IMR-90 (cell line): Measurements from ENCODE around the gene A1BG. TPM values are rescaled to one million over a fixed set of nuclear protein-coding genes. Genes with fewer than 3 reads are reported as not detected.

Source experiments
- ATAC-seq: fragments of 200-7000 bp; cut with Tn5 transposase; 2 replicates; pipeline ENCODE4 v1.9.1; 2020; ENCODE audit warnings: low read depth, mild to moderate bottlenecking, moderate library complexity
- BruUV-seq: library from RNA; stranded (reverse); fragments of 400-500 nt; replicated peaks from 2 replicates; lab custom pipeline; 2021; lab: Mats Ljungman, UMichigan
- CTCF ChIA-PET: fragments of 300-600 bp; formaldehyde crosslinking; extraction: SDS; loops from one replicate; lab custom pipeline; 2021; ENCODE audit warnings: antibody characterized with exemption; lab: Yijun Ruan, JAX
- POLR2A ChIA-PET: fragments of 300-600 bp; sonication (Branson Sonifier 250); formaldehyde crosslinking; loops from one replicate; lab custom pipeline; 2022; ENCODE audit warnings: antibody characterized with exemption; ENCODE audit not compliant: unreplicated experiment; lab: Charles Lee
- DNase-seq: peaks from one replicate; pipeline ENCODE4 v3.0.0; 2013
- H2AFZ ChIP-seq: replicated peaks from 2 replicates; pipeline ENCODE3; 2013; ENCODE audit warnings: low read length, mild to moderate bottlenecking; ENCODE audit not compliant: poor library complexity
- H2AK5ac ChIP-seq: 2 replicates; pipeline ENCODE4 v1.6.1; 2013; ENCODE audit warnings: low read depth, low read length, inconsistent platforms
- H2AK9ac ChIP-seq: replicated peaks from 2 replicates; pipeline ENCODE3; 2013; ENCODE audit warnings: mild to moderate bottlenecking, low read depth, low read length, moderate library complexity; ENCODE audit not compliant: poor library complexity
- H2BK120ac ChIP-seq: 2 replicates; pipeline ENCODE4 v1.6.1; 2013; ENCODE audit warnings: low read depth, low read length, inconsistent platforms
- H2BK15ac ChIP-seq: 3 replicates; pipeline ENCODE4 v1.6.1; 2013; ENCODE audit warnings: low read depth, low read length, inconsistent platforms
- H2BK20ac ChIP-seq: 2 replicates; pipeline ENCODE4 v1.6.1; 2013; ENCODE audit warnings: low read depth, mild to moderate bottlenecking, inconsistent platforms, low read length, moderate library complexity
- H2BK5ac ChIP-seq: 2 replicates; pipeline ENCODE4 v1.6.1; 2013; ENCODE audit warnings: mild to moderate bottlenecking, low read depth, low read length, inconsistent platforms; ENCODE audit not compliant: poor library complexity, severe bottlenecking
- H3K14ac ChIP-seq: replicated peaks from 2 replicates; pipeline ENCODE4 v1.6.1; 2013; ENCODE audit warnings: low read depth, low read length, inconsistent platforms
- H3K18ac ChIP-seq: 2 replicates; pipeline ENCODE4 v1.6.1; 2013; ENCODE audit warnings: low read depth, low read length, control low read depth
- H3K23ac ChIP-seq: 2 replicates; pipeline ENCODE4 v1.6.1; 2013; ENCODE audit warnings: low read depth, low read length, inconsistent platforms
- H3K27ac ChIP-seq: 2 replicates; pipeline ENCODE4 v1.5.1; 2013; ENCODE audit warnings: mild to moderate bottlenecking, control low read depth, low read length; ENCODE audit not compliant: insufficient read depth
- H3K27me3 ChIP-seq: 2 replicates; pipeline ENCODE4 v1.6.1; 2013; ENCODE audit warnings: low read length; ENCODE audit not compliant: control insufficient read depth, insufficient read depth
- H3K36me3 ChIP-seq: 2 replicates; pipeline ENCODE4 v1.6.1; 2013; ENCODE audit warnings: low read length, mixed read lengths; ENCODE audit not compliant: control insufficient read depth, insufficient read depth
- H3K4ac ChIP-seq: 2 replicates; pipeline ENCODE4 v1.6.1; 2013; ENCODE audit warnings: low read depth, low read length, inconsistent platforms
- H3K4me1 ChIP-seq: 2 replicates; pipeline ENCODE4 v1.6.1; 2013; ENCODE audit warnings: low read length, mixed read lengths; ENCODE audit not compliant: control insufficient read depth, insufficient read depth
- H3K4me2 ChIP-seq: 2 replicates; pipeline ENCODE4 v1.6.1; 2013; ENCODE audit warnings: low read depth, mild to moderate bottlenecking, control low read depth, low read length, moderate library complexity
- H3K4me3 ChIP-seq: 2 replicates; pipeline ENCODE4 v1.5.1; 2013; ENCODE audit warnings: low read depth, mild to moderate bottlenecking, control low read depth, low read length, moderate library complexity; ENCODE audit not compliant: insufficient read depth
- H3K56ac ChIP-seq: 2 replicates; pipeline ENCODE4 v1.6.1; 2013; ENCODE audit warnings: low read length, inconsistent platforms; ENCODE audit not compliant: insufficient read depth; ENCODE audit errors: extremely low read depth
- H3K79me1 ChIP-seq, 2 experiments: 2 replicates each; pipeline ENCODE4 v1.6.1; 2013; ENCODE audit warnings: low read length in 2 of 2, inconsistent platforms in 1 of 2, low read depth in 1 of 2
- H3K9ac ChIP-seq: 2 replicates; pipeline ENCODE4 v1.6.1; 2013; ENCODE audit warnings: low read depth, low read length, control low read depth
- H3K9me1 ChIP-seq: 2 replicates; pipeline ENCODE4 v1.6.1; 2013; ENCODE audit warnings: low read length, inconsistent platforms; ENCODE audit not compliant: insufficient read depth
- H3K9me3 ChIP-seq: 2 replicates; pipeline ENCODE4 v1.6.1; 2013; ENCODE audit warnings: low read length; ENCODE audit not compliant: control insufficient read depth, insufficient read depth
- H4K20me1 ChIP-seq: 2 replicates; pipeline ENCODE4 v1.6.1; 2013; ENCODE audit warnings: low read length, inconsistent platforms; ENCODE audit not compliant: insufficient read depth
- H4K5ac ChIP-seq: 2 replicates; pipeline ENCODE4 v1.6.1; 2013; ENCODE audit warnings: mild to moderate bottlenecking, low read depth, low read length, control low read depth
- H4K8ac ChIP-seq, 2 experiments: 2 replicates each; pipeline ENCODE4 v1.6.1; 2013; ENCODE audit warnings: low read depth in 2 of 2, low read length in 2 of 2, control low read depth in 1 of 2, inconsistent platforms in 1 of 2
- H4K91ac ChIP-seq: 2 replicates; pipeline ENCODE4 v1.6.1; 2013; ENCODE audit warnings: low read depth, low read length, inconsistent platforms; ENCODE audit not compliant: insufficient read depth
- BHLHE40 ChIP-seq: fragments of 150-350 bp; IDR thresholded peaks from 2 replicates; pipeline ENCODE4 v1.6.1; 2016; ENCODE audit warnings: mild to moderate bottlenecking, low read depth, low read length
- CEBPB ChIP-seq: IDR thresholded peaks from 2 replicates; pipeline ENCODE4 v1.6.1; 2012; ENCODE audit warnings: low read depth, low read length, improper control_type of control experiment
- CHD1 ChIP-seq: IDR thresholded peaks from 2 replicates; pipeline ENCODE4 v1.6.1; 2012; ENCODE audit warnings: low read depth, low read length, improper control_type of control experiment
- CTCF ChIP-seq: conservative IDR thresholded peaks from 2 replicates; pipeline ENCODE4 v1.5.1; 2012; ENCODE audit warnings: mild to moderate bottlenecking, low read depth, low read length, improper control_type of control experiment
- ELK1 ChIP-seq: fragments of 150-350 bp; IDR thresholded peaks from 2 replicates; pipeline ENCODE4 v1.6.1; 2016; ENCODE audit warnings: low read depth, mild to moderate bottlenecking, low read length, moderate library complexity, borderline replicate concordance
- FOS ChIP-seq: fragments of 150-350 bp; IDR thresholded peaks from 2 replicates; pipeline ENCODE4 v1.6.1; 2016; ENCODE audit warnings: low read depth, low read length
- MAFK ChIP-seq: IDR thresholded peaks from 2 replicates; pipeline ENCODE4 v1.6.1; 2012; ENCODE audit warnings: low read depth, low read length, improper control_type of control experiment
- MAZ ChIP-seq: IDR thresholded peaks from 2 replicates; pipeline ENCODE4 v1.6.1; 2012; ENCODE audit warnings: low read depth, mild to moderate bottlenecking, low read length, improper control_type of control experiment, moderate library complexity, borderline replicate concordance
- MXI1 ChIP-seq: IDR thresholded peaks from 2 replicates; pipeline ENCODE4 v1.6.1; 2012; ENCODE audit warnings: low read depth, mild to moderate bottlenecking, low read length, moderate library complexity, borderline replicate concordance
- NFE2L2 ChIP-seq: fragments of 150-350 bp; IDR thresholded peaks from 2 replicates; pipeline ENCODE4 v1.6.1; 2016; ENCODE audit warnings: low read depth, mild to moderate bottlenecking, low read length
- POLR2A ChIP-seq: IDR thresholded peaks from 2 replicates; pipeline ENCODE4 v1.6.1; 2012; ENCODE audit warnings: mild to moderate bottlenecking, low read depth, low read length
- RAD21 ChIP-seq: IDR thresholded peaks from 2 replicates; pipeline ENCODE4 v1.6.1; 2012; ENCODE audit warnings: low read length, improper control_type of control experiment
- RCOR1 ChIP-seq: IDR thresholded peaks from 2 replicates; pipeline ENCODE4 v1.6.1; 2012; ENCODE audit warnings: mild to moderate bottlenecking, low read length, improper control_type of control experiment; ENCODE audit not compliant: insufficient replicate concordance
- RFX5 ChIP-seq: IDR thresholded peaks from 2 replicates; pipeline ENCODE4 v1.8.0; 2012; ENCODE audit warnings: low read depth, mild to moderate bottlenecking, low read length, moderate library complexity
- SMC3 ChIP-seq: fragments of 150-350 bp; IDR thresholded peaks from 2 replicates; pipeline ENCODE4 v1.6.1; 2016; ENCODE audit warnings: low read depth, mild to moderate bottlenecking, antibody characterized with exemption, low read length, moderate library complexity
- USF2 ChIP-seq: fragments of 150-350 bp; IDR thresholded peaks from 2 replicates; pipeline ENCODE4 v1.6.1; 2017; ENCODE audit warnings: mild to moderate bottlenecking, antibody characterized with exemption, low read length, low read depth
- WGBS, 2 experiments: methylation state at CpG; one replicate each; pipeline versions ENCODE4 v1.1.5 to v1.1.7; 2013; ENCODE audit warnings: missing lambda C conversion rate in 2 of 2; ENCODE audit not compliant: insufficient read length in 1 of 2; ENCODE audit errors: extremely low coverage in 2 of 2; 5-methylcytosine and 5-hydroxymethylcytosine counted together
- dilution Hi-C: fragments of 300-500 bp; cut with HindIII; formaldehyde crosslinking; loops from one replicate; pipeline ENCODE4 v1.14.3; 2018; ENCODE audit warnings: low sequenced_read_pairs; ENCODE audit not compliant: unreplicated experiment
- in situ Hi-C: fragments of 300-500 bp; cut with MboI; formaldehyde crosslinking; loops from 3 replicates; pipeline ENCODE4 v1.14.3; 2019; ENCODE audit warnings: low sequenced_read_pairs, inconsistent platforms, mixed read lengths
- intact Hi-C: fragments of 100-400 bp; cut with micrococcal nuclease; formaldehyde crosslinking; loops from 2 replicates; pipeline ENCODE4 v1.10.0; 2022
- polyA plus RNA-seq, 3 experiments: library from polyadenylated mRNA; depleted of rRNA; stranded (reverse); fragments of >200 nt; gene quantifications; 2 replicates each; pipeline ENCODE4 v1.2.3, GENCODE V29; 2012; ENCODE audit warnings: low replicate concordance in 1 of 3
- total RNA-seq: library from RNA; depleted of rRNA; stranded (reverse); fragments of >200 nt; gene quantifications from 2 replicates; pipeline ENCODE4 v1.2.3, GENCODE V29; 2012

Gene A1BG
- total and polyA plus RNA-seq, 2 of the 4 experiments (the other 2 are of a cell fraction): 4.5 to 54.5 TPM

- H4K8ac ChIP-seq: no peak overlapping the region
- H3K23ac ChIP-seq: no peak overlapping the region
- H3K36me3 ChIP-seq: peaks cover 4% of the 10 kb centered on the region
- ATAC-seq (no peak), DNase-seq (no peak)
- intact Hi-C loops (no loop called here), in situ Hi-C loops (no loop called here), dilution Hi-C loops (no loop called here)
- ChIA-PET CTCF (no interaction called here), POLR2A (no interaction called here)
- H3K4me3 ChIP-seq: no peak overlapping the region
- no peak overlapping the region for H2BK5ac ChIP-seq
- no peaks in the 10 kb centered on the region for H3K27me3 ChIP-seq
- H3K14ac ChIP-seq: no peak overlapping the region
- no peak overlapping the region for H3K18ac ChIP-seq
- H3K9me3 ChIP-seq: no peaks in the 10 kb centered on the region
- H3K79me1 ChIP-seq: peaks cover 0 to 11% of the 10 kb centered on the region in 2 experiments; a peak in 2 of 4 replicates
- no peak overlapping the region for H2AK5ac ChIP-seq
- H2AFZ ChIP-seq: no peak overlapping the region
- H3K4me1 ChIP-seq: peaks cover 5% of the 10 kb centered on the region
- H3K4ac ChIP-seq: no peak overlapping the region
- H3K27ac ChIP-seq: no peak overlapping the region
- no peak overlapping the region for H4K91ac ChIP-seq
- H4K20me1 ChIP-seq: peaks cover 3% of the 10 kb centered on the region
- no peaks in the 10 kb centered on the region for H3K9me1 ChIP-seq
- H3K56ac ChIP-seq: no peak overlapping the region
- no peak for TF ChIP-seq ELK1
- no peak for TF ChIP-seq POLR2A
- no peak for TF ChIP-seq MXI1
- TF ChIP-seq RCOR1: no peak
- no peak for TF ChIP-seq MAZ
- TF ChIP-seq RFX5: no peak
- TF ChIP-seq MAFK: no peak
- TF ChIP-seq CHD1: no peak
- no peak for TF ChIP-seq USF2
- no peak for TF ChIP-seq NFE2L2
- no peak for TF ChIP-seq SMC3
- TF ChIP-seq CTCF: no peak
- no peak for TF ChIP-seq CEBPB
- TF ChIP-seq RAD21: no peak
- TF ChIP-seq FOS: no peak
- no peak for TF ChIP-seq BHLHE40
- peak overlapping the region; percentile 95 for H2AK9ac ChIP-seq
- BruUV-seq: no TSS peak
- H3K9ac ChIP-seq: no peak overlapping the region
- H2BK15ac ChIP-seq: no peak overlapping the region
- H3K4me2 ChIP-seq: no peak overlapping the region
- no peak overlapping the region for H4K5ac ChIP-seq
- H2BK20ac ChIP-seq: no peak overlapping the region
- no peak overlapping the region for H2BK120ac ChIP-seq
- 100% methylated on average over 3 of the region's 3 CpGs; no CpG with 5 or more reads in 1 of the 2 experiments for WGBS, 2 experiments
These were observed 46.6 kb upstream of the A1BG start for GRCh38 chr19:58399903-58400302.
